GM19240 (cell line): ENCODE results near the gene HMCN1.

ENCODE experiments used
- DNase-seq: peaks from one replicate; pipeline ENCODE4 v3.0.0; 2011; ENCODE audit warnings: low spot score; ENCODE audit not compliant: insufficient read length

HMCN1 gene

GRCh38 chr1:185896863-185897262 is 162.7 kb downstream of the HMCN1 start:
- no peak for DNase-seq

- no peak for DNase-seq
These were observed 172.0 kb downstream of the HMCN1 start for GRCh38 chr1:185906186-185906585.

GRCh38 chr1:185907246-185907645 is 173.1 kb downstream of the HMCN1 start:
- DNase-seq: no peak

GRCh38 chr1:185911978-185912377 is 177.8 kb downstream of the HMCN1 start:
- no peak for DNase-seq

- DNase-seq: no peak
These were observed 178.3 kb downstream of the HMCN1 start for GRCh38 chr1:185912504-185912903.

GRCh38 chr1:185914089-185914488 is 179.9 kb downstream of the HMCN1 start:
- DNase-seq: no peak

DNA sequence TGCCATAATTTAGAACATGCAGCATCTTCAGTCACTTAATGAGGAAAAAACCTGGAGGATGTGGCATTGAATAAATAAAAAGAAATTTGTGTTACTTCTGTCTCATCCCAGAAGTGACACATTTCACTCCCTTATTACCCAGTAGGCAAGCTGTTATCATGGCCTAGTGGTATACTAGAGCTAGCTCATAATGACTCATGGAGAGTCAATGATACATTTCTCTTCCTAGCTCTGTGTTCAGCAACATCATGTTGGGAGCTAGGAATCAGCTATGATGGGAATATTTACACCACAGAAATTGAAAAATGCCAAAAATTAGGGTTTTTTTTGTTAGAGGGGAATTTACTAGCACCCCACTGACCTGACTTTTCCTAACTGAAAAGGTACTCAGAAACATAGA is 182.7 kb downstream of the HMCN1 start:
- no peak for DNase-seq

DNA sequence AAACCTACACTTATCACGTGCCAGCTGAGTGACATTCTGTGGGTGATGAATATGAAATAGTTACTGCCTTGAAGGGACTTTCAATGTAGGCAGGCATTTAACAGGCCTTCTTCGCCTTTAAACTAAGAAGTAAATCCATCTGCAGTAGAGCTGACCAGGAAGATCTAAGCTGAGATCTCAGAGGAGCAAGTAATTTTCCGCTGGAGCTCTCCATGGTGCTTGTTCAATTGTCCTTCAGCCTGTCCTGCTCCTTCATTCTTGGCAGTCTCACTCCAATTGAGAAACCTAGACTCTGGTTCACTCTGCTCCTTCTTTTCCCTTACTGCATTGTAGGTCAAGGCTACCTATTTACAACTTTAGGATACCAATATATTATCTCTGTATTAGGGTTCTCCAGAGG is 183.5 kb downstream of the HMCN1 start:
- no peak for DNase-seq

DNA sequence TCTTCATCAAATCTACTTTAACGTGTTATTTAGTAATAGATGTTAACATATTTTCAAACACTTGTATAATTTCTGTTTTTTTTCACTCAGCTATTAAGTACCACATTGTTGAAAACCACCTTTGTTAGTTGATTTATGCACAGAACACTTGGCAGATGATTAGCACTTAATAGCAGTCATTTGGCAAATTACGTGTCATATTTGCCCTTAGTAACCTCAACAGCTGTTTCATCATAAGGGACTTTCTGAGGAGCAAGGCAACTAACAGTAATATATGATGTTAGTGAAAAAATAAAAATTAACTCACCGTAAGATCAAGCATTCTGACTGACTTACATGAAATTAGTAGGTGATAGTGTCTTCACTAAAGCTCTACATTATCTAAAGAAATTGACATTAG is 186.4 kb downstream of the HMCN1 start:
- DNase-seq: no peak

GRCh38 chr1:185921636-185922035 is 187.4 kb downstream of the HMCN1 start:
- no peak for DNase-seq

DNA sequence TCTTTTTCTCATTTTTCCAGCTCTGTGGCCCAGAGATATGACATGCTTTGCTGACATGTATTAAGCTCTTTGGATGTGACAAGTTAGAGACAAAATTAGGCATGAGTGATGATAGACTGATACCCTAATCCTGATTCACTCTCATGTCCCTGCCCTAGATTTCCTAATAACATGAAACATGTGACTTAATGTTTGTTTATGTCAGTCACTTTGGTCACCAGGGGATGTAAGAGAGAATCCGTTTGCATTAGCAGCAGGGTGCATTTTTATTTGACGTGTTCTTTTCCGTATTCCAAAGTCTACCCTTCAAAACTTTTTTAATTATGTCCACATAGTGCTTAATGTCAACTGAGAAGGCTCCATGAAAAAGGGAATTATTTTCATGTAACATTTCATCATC is 192.4 kb downstream of the HMCN1 start:
- no peak for DNase-seq

DNA sequence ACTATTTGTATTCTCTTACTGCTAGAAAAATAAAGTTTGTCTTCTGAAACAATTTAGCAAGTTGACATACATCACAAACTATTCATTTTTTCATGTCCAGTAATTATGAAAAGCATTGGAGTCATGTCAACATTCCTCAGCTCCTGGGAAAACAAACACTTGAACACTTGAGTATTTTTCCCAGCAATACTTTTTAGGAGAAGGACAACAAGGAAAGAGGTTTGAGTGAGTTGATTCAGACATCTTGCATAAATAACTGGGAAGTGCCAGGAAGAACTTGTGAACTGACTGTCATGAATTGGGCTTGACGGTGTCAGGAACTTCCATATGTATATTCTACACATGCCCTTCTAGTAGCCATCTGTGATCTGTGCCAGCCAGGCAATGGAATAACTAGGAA is 195.6 kb downstream of the HMCN1 start:
- DNase-seq: no peak

- DNase-seq: no peak
These were observed 197.2 kb downstream of the HMCN1 start for GRCh38 chr1:185931438-185931837.

GRCh38 chr1:185933580-185933979 is 199.4 kb downstream of the HMCN1 start:
- DNase-seq: no peak

DNA sequence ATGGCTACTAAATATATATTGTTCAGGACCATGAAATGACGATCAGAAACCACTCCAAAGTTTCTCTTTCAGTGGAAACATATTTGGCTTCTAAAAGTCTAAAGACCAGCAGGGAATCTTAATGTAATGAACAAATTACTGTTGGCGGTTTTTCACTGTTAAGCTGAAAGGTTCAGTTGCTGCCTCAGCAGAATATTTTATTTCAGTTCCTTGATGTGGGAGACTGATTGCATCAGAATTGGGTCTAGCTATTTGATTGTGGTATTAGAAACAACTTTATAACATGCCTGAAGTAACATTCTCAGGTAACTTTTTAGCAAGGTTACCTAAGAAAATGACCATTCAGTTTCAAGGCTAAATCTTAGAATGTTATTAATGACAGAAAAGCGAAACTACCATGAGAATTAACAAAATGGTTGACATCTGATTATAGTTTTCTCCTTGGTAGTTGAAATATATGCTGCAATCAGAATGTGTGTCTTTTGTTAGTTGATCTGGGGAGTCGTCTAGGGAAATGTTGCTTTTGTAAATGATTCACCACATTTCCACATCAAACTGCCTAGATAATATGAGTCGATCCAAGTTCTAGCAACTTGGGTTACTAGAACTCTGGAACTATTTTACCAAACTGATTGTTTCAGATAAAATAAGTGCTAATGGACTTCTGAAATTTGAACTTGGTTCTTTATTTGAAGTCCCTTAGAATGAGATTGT is 200.4 kb downstream of the HMCN1 start:
- no peak for DNase-seq

DNA sequence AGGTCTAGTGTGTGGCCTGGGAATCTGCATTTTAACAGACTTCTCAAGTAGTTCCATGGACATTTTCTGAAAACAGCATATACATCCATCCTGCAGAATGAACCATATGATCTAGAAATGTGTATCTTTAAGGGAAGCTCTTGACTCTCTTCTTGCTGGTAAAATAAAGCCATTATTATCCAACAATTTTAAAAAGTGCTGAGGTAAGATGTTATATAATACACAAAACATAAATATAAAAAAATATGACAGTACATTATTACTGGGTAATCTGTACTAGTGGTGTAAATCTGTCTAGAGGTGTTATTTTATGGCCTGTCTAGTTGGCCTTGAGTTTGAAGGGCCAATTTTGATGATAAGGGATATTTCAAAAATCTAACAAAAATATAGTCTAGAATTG is 201.2 kb downstream of the HMCN1 start:
- DNase-seq: no peak

GRCh38 chr1:185936641-185937040 is 202.4 kb downstream of the HMCN1 start:
- DNase-seq: no peak

DNA sequence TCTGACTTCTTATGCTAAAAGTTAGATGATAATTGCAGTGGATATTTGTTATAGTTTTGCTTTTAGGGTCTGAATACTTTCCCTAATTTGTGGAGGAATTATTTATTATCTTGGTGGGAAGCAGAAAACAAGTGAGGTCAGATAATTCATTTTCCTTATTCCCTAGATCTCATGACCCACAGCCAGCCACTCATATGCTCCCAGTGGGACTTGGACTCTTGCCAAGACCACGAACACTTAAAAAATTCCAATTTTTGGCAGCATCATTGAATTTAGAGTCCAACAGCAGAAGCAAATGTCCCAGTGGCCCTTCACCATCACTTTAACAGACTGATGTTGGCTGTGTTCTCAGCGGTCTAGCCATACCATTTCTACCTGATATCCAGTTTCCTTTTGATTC is 204.2 kb downstream of the HMCN1 start:
- DNase-seq: no peak

GRCh38 chr1:185939142-185939541 is 205.0 kb downstream of the HMCN1 start:
- no peak for DNase-seq

GRCh38 chr1:185942961-185943360 is 208.8 kb downstream of the HMCN1 start:
- DNase-seq: no peak

DNA sequence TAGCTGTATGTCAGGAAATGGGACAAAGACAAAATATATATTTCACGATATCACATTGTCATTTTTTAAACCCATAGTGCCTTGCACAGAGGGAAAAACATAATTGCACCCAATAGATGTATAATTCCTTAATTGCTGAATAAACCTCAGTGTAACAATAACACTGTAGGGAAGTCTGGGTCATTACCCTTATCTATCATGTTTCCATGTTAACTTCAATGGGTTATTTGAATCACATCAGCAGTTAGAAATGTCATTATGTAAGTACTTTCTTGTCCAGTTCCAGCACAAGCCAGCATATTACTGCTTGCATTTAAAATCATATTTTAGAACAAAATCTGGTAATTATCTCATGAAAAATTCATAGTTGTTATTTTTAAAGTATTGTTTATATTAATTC is 222.7 kb downstream of the HMCN1 start:
- DNase-seq: no peak

GRCh38 chr1:185957441-185958363 is 223.5 kb downstream of the HMCN1 start:
- DNase-seq: no peak
